ENCODE measurements around the gene FKBP15.

The FKBP15 gene

GRCh38 chr9:113257863-113258262 lies 36.8 kb upstream of the FKBP15 start:
- TF ChIP-seq, protein P1, sequence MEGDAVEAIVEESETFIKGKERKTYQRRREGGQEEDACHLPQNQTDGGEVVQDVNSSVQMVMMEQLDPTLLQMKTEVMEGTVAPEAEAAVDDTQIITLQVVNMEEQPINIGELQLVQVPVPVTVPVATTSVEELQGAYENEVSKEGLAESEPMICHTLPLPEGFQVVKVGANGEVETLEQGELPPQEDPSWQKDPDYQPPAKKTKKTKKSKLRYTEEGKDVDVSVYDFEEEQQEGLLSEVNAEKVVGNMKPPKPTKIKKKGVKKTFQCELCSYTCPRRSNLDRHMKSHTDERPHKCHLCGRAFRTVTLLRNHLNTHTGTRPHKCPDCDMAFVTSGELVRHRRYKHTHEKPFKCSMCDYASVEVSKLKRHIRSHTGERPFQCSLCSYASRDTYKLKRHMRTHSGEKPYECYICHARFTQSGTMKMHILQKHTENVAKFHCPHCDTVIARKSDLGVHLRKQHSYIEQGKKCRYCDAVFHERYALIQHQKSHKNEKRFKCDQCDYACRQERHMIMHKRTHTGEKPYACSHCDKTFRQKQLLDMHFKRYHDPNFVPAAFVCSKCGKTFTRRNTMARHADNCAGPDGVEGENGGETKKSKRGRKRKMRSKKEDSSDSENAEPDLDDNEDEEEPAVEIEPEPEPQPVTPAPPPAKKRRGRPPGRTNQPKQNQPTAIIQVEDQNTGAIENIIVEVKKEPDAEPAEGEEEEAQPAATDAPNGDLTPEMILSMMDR (IDR thresholded peaks at IDR 0.05): no peak

DNA sequence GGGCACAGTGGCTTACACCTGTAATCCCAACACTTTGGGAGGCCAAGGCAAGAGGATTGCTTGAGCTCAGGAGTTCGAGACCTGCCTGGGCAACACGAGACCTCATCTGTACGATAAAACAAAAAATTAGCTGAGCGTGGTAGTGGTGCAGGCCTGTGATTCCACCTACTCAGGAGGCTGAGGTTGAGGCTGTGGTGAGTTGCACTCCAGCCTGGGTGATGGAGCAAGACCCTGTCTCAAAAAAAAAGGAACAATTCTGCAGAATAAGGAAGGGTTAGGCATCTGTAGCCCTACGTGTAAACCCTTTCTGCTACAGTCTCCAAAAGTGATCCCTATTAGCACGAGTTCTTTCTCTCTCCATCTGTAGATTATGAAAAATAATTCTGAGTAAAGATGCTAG lies 34.4 kb upstream of the FKBP15 start:
- TF ChIP-seq, protein P1 (IDR thresholded peaks at IDR 0.05): no peak

- TF ChIP-seq, protein P1 (IDR thresholded peaks at IDR 0.05): no peak
Observed at GRCh38 chr9:113254991-113255390, 33.9 kb upstream of the FKBP15 start.

- TF ChIP-seq, protein P1 (IDR thresholded peaks at IDR 0.05): no peak
Observed at GRCh38 chr9:113250807-113251206, 29.7 kb upstream of the FKBP15 start.

DNA sequence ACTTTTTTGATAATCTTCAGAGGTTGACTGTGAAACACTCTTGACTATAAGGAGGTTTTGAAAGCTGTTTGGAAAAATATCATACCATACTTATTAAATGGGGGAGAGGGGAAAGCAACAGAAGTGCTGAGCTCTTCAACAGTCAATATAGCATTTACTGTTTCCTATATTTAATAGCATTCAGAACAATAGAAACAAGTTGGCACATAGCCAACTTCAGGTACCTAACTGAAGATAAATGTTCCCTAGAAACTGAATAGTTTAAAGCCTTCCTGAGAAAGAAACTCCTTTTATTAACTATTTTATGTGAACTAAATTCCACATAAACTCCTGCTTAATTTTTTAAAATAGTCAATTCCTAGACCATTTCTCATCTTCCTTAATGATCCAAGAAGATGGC lies 26.6 kb upstream of the FKBP15 start:
- TF ChIP-seq, protein P1 (IDR thresholded peaks at IDR 0.05): no peak

GRCh38 chr9:113246928-113247327 lies 25.9 kb upstream of the FKBP15 start:
- TF ChIP-seq, protein P1 (IDR thresholded peaks at IDR 0.05): no peak

GRCh38 chr9:113245894-113246293 lies 24.8 kb upstream of the FKBP15 start:
- TF ChIP-seq, protein P1 (IDR thresholded peaks at IDR 0.05): no peak

- TF ChIP-seq, protein P1 (IDR thresholded peaks at IDR 0.05): no peak
Observed at GRCh38 chr9:113244556-113244955, 23.5 kb upstream of the FKBP15 start.

Data from LNCAP (cell line).